Lower leg skin (tissue), 3 donors: ENCODE data around the gene KRTAP10-11.
"Not testable (repeated sequence)": the region's sequence is repeated elsewhere in the genome, so short reads cannot be mapped to it uniquely, and the experiment has no call there.

Source experiments
- CTCF ChIP-seq, 3 donors: fragments of 450-650 bp; IDR thresholded peaks; one replicate each; pipeline ENCODE4 v1.5.1; 2016; ENCODE audit warnings: antibody characterized with exemption in 3 of 3, mild to moderate bottlenecking in 3 of 3, moderate library complexity in 2 of 3
- POLR2A ChIP-seq, 2 donors: fragments of 450-650 bp; IDR thresholded peaks; one replicate each; pipeline ENCODE4 v1.6.1; 2016 to 2017; ENCODE audit warnings: antibody characterized with exemption in 2 of 2, mild to moderate bottlenecking in 1 of 2, moderate library complexity in 1 of 2

- not testable (repeated sequence) for TF ChIP-seq CTCF, POLR2A (IDR thresholded peaks at IDR 0.05)
Observed at GRCh38 chr21:44637851-44638348, 8.3 kb upstream of the KRTAP10-11 start.
